Measurements from ENCODE around the gene KRTAP9-6.

DNA sequence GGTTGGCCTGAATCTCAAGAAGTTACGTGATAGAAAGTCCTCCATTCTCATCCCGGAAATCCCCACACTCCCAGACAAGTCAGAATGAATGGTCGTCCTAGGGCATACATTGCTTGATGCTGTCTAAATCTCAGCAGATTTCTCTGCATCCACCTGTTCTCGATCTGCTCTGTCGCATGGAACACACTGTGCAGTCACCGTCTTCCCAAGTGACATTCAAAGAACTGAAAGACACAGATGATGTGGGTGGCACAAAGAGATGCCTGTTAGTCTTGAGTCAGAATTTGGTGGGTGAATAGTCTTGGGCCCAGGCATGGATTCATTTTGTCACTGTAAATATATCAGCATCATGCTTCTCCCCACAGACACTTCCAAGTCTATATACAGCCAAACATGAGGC lies 33.4 kb upstream of the KRTAP9-6 start:
- TF ChIP-seq, protein P1, sequence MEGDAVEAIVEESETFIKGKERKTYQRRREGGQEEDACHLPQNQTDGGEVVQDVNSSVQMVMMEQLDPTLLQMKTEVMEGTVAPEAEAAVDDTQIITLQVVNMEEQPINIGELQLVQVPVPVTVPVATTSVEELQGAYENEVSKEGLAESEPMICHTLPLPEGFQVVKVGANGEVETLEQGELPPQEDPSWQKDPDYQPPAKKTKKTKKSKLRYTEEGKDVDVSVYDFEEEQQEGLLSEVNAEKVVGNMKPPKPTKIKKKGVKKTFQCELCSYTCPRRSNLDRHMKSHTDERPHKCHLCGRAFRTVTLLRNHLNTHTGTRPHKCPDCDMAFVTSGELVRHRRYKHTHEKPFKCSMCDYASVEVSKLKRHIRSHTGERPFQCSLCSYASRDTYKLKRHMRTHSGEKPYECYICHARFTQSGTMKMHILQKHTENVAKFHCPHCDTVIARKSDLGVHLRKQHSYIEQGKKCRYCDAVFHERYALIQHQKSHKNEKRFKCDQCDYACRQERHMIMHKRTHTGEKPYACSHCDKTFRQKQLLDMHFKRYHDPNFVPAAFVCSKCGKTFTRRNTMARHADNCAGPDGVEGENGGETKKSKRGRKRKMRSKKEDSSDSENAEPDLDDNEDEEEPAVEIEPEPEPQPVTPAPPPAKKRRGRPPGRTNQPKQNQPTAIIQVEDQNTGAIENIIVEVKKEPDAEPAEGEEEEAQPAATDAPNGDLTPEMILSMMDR (IDR thresholded peaks at IDR 0.05): no peak
- TF ChIP-seq POLR2A (IDR thresholded peaks at IDR 0.05): no peak
